Psoas muscle (tissue), 8 donors: Measurements from ENCODE around the gene ZNF222. TPM values are rescaled to one million over a fixed set of nuclear protein-coding genes. Genes with fewer than 3 reads are reported as not detected.

Experiments
- ATAC-seq, 4 donors: fragments of 200-7000 bp; cut with Tn5 transposase; one replicate each; pipeline ENCODE4 v1.9.1; 2020; ENCODE audit warnings: moderate library complexity in 3 of 4, mild to moderate bottlenecking in 2 of 4
- DNase-seq, 2 donors: peaks; one replicate each; pipeline ENCODE4 v3.0.0-alpha.2; 2020
- H3K27ac ChIP-seq: fragments of 200-600 bp; one replicate; pipeline ENCODE4 v1.8.0; 2022
- H3K27me3 ChIP-seq, 3 donors: fragments of 200-600 bp in 1 of 3; one replicate each; pipeline versions ENCODE4 v1.6.1 to v1.8.0; 2013 to 2022; ENCODE audit warnings: low read length in 2 of 3, mild to moderate bottlenecking in 2 of 3, moderate library complexity in 1 of 3; ENCODE audit not compliant: insufficient read depth in 3 of 3
- H3K36me3 ChIP-seq, 2 donors: fragments of 200-600 bp in 1 of 2; one replicate each; pipeline versions ENCODE4 v1.6.1 to v1.8.0; 2013 to 2022; ENCODE audit warnings: low read depth in 1 of 2, mild to moderate bottlenecking in 1 of 2, moderate library complexity in 1 of 2; ENCODE audit not compliant: insufficient read depth in 1 of 2
- H3K4me1 ChIP-seq: fragments of 200-600 bp; one replicate; pipeline ENCODE4 v1.8.0; 2022
- H3K4me3 ChIP-seq: fragments of 200-600 bp; one replicate; pipeline ENCODE4 v1.8.0; 2022; ENCODE audit warnings: mild to moderate bottlenecking
- H3K9me3 ChIP-seq: fragments of 200-600 bp; one replicate; pipeline ENCODE4 v1.8.0; 2022
- CTCF ChIP-seq: fragments of 200-600 bp; IDR thresholded peaks from one replicate; pipeline ENCODE4 v1.8.0; 2022; ENCODE audit warnings: antibody characterized with exemption
- WGBS, 3 donors: extraction: QIAGEN DNeasy Blood & Tissue Kit; methylation state at CpG; one replicate each; pipeline versions ENCODE4 v1.1.6 to v1.1.7; 2013; 5-methylcytosine and 5-hydroxymethylcytosine counted together
- intact Hi-C, 2 donors: fragments of 100-400 bp; cut with DNase I; formaldehyde crosslinking; loops; one replicate each; pipeline versions ENCODE4 v1.11.0 to v1.14.2; 2022
- polyA plus RNA-seq, 3 donors: library from polyadenylated mRNA; stranded (reverse); fragments of 200-250 nt; gene quantifications; one replicate each; pipeline ENCODE4 v1.2.3, GENCODE V29; 2013
- total RNA-seq, 4 donors: library from RNA; stranded (reverse); fragmentation: NEBNext Ultra II Directional in 2 of 4; extraction: Animal tissue kit (Norgen Biotek cat#: 25700) in 2 of 4; gene quantifications; one replicate each; pipeline versions ENCODE4 v1.2.1 to v1.2.4, GENCODE V29; 2021 to 2023
- donor health status: healthy with polysubstance abuse.
- donor health status: DM: no; HTN: no; CAD: no; lungs with moderate emphysema.
- donor health status: Bipolar disorder and iron deficiency.
- donor health status: healthy.
- donor health status: DM: yes; HTN: yes; CAD: no.
- donor health status: DM: no; HTN: no; CAD: no.
- donor health status: DM: no; HTN: no; CAD: no.
- donor health status: DM: yes; HTN: yes; CAD: no.

ZNF222 gene
- total and polyA plus RNA-seq, 7 donors = 0.47 to 4.0 (median 1.9) TPM

GRCh38 chr19:43984687-43985000, 40.5 kb upstream of the ZNF222 start:
- ATAC-seq (peak in 3 of 4 donors; percentile 24 to 39 (median 38)), DNase-seq (peak in 1 of 2 donors; percentile 14)
- no peaks in the 10 kb centered on the region for H3K27me3 ChIP-seq
- H3K9me3 ChIP-seq = peaks cover 77% of the 10 kb centered on the region
- peaks cover 11 to 16% of the 10 kb centered on the region in 2 donors for H3K36me3 ChIP-seq
- TF ChIP-seq CTCF = no peak
- intact Hi-C loops = loop anchor here (2.0 to 10.0 kb wide), 2 partner anchors 14 to 110 kb away; partner anchors contain the start of gene ZNF224 (in 1 of the 2)
- peaks cover 4% of the 10 kb centered on the region for H3K4me1 ChIP-seq
- WGBS, 3 donors = 1 to 4% (median 2%) methylated on average over 14 of the region's 14 CpGs
- H3K4me3 ChIP-seq = peak overlapping the region; percentile 81
- H3K27ac ChIP-seq = peak overlapping the region; percentile 62

GRCh38 chr19:43997631-43998290, 27.4 kb upstream of the ZNF222 start:
- intact Hi-C loops = loop anchor here in 1 of 2 donors (2.0 kb wide), 1 partner anchor 13 kb away; the partner anchor contains the start of gene ZNF155
- ATAC-seq (no peak), DNase-seq (no peak)
- H3K36me3 ChIP-seq = peaks cover 19 to 43% of the 10 kb centered on the region in 2 donors
- no peak overlapping the region for H3K4me3 ChIP-seq
- H3K4me1 ChIP-seq = peaks cover 4% of the 10 kb centered on the region
- no peak for TF ChIP-seq CTCF
- peaks cover 54% of the 10 kb centered on the region for H3K9me3 ChIP-seq
- 88 to 89% (median 89%) methylated on average over 10 of the region's 10 CpGs for WGBS, 3 donors
- H3K27ac ChIP-seq = no peak overlapping the region
- no peaks in the 10 kb centered on the region for H3K27me3 ChIP-seq

- Histone ChIP-seq H3K27me3 (no peaks in the 10 kb centered on the region), H3K4me3 (peak overlapping the region; percentile 79), H3K36me3 (peaks cover 2 to 6% of the 10 kb centered on the region in 2 donors), H3K27ac (peak overlapping the region; percentile 79), H3K4me1 (peaks cover 12% of the 10 kb centered on the region), H3K9me3 (peaks cover 46% of the 10 kb centered on the region)
- ATAC-seq = peak in 1 of 4 donors; percentile 2
- DNase-seq = no peak
- intact Hi-C loops = loop anchor here (2.0 to 10.0 kb wide), 3 partner anchors 15 to 93 kb away; partner anchors contain the start of genes ZNF223 (in 1 of the 2) and ZNF224 (in 1 of the 2)
- WGBS, 3 donors = 7 to 12% (median 9%) methylated on average over 8 of the region's 8 CpGs
- no peak for TF ChIP-seq CTCF
These were observed 23.0 kb upstream of the ZNF222 start for GRCh38 chr19:44002212-44002565.

- ATAC-seq (peak; percentile 100), DNase-seq (peak; percentile 88 to 93)
- Histone ChIP-seq H3K4me1 (peaks cover 12% of the 10 kb centered on the region), H3K4me3 (peak within 1 kb of the TSS; percentile 79), H3K27me3 (no peaks in the 10 kb centered on the region), H3K27ac (peak within 1 kb of the TSS; percentile 79), H3K9me3 (peaks cover 46% of the 10 kb centered on the region), H3K36me3 (peaks cover 6 to 12% of the 10 kb centered on the region in 2 donors)
- 0 to 1% (median 0%) methylated on average over 48 of the region's 48 CpGs for WGBS, 3 donors
- intact Hi-C loops = loop anchor here (2.0 to 10.0 kb wide), 3 partner anchors 16 to 92 kb away; partner anchors contain the start of genes ZNF223 (in 1 of the 2) and ZNF224 (in 1 of the 2)
- TF ChIP-seq CTCF = no peak
These were observed 22.4 kb upstream of the ZNF222 start, which contains the start of gene ZNF230 for GRCh38 chr19:44002566-44003460. Gene ZNF230 (plus strand): TSS chr19:44002957. CDS start chr19:44007079, 4,122 bp downstream.
